ENCODE results near the gene RPS27L. TPM values are rescaled to one million over a fixed set of nuclear protein-coding genes. Genes with fewer than 3 reads are reported as not detected.

The RPS27L gene
- total and polyA plus RNA-seq, 5 donors from 2014 or later, result 94.0 to 422 (median 287) TPM

DNA sequence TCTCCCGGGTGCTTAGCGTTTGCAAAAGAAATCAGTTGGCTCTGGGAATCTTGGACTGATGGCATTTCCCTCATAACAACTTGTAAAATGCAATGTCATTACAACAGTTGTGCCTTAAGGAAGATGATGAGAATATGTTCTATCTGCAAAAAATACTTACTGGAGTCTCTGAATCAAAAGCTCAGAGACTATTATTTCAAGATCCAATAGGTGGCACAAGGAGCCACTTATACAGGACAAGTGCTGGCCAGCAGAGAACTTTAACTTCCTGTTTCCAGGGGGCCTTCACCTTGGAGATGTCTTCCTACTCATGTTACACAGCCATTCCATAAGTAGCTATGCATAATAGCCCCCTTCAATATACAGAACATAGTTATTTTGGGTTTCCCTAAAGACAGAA is 8.9 kb upstream of the RPS27L start:
- H3K4me1 Mint-ChIP-seq, result peaks cover 0 to 8% (median 3%) of the 10 kb centered on the region in 4 donors
- no peaks in the 10 kb centered on the region for H3K4me1 ChIP-seq (ENCODE audit: control insufficient read depth, insufficient read depth, low read length, poor library complexity, severe bottlenecking)
- H3K27me3 ChIP-seq (ENCODE audit: control insufficient read depth, insufficient read depth, low read length), result no peaks in the 10 kb centered on the region
- no peak overlapping the region for H3K4me3 Mint-ChIP-seq
- H3K9me3 Mint-ChIP-seq, result no peaks in the 10 kb centered on the region
- H3K9me3 ChIP-seq (ENCODE audit: control insufficient read depth in 2 of 2, low read length in 2 of 2), result no peaks in the 10 kb centered on the region
- H3K36me3 Mint-ChIP-seq, result no peaks in the 10 kb centered on the region
- H3K36me3 ChIP-seq (ENCODE audit: control insufficient read depth, insufficient read depth, low read length), result no peaks in the 10 kb centered on the region
- no peak overlapping the region for H3K4me3 ChIP-seq (ENCODE audit: low read depth, low read length)
- DNase-seq (peak in 1 of 3 donors; percentile 51), ATAC-seq (ENCODE audit: low read depth in 2 of 2) (peak in 1 of 2 donors; percentile 50)
- H3K27ac ChIP-seq (ENCODE audit: insufficient read depth, low read length, poor library complexity, severe bottlenecking), result no peak overlapping the region
- H3K27ac Mint-ChIP-seq, result peak overlapping the region in 1 of 3 donors; percentile 33
- H3K27me3 Mint-ChIP-seq, result no peaks in the 10 kb centered on the region

DNA sequence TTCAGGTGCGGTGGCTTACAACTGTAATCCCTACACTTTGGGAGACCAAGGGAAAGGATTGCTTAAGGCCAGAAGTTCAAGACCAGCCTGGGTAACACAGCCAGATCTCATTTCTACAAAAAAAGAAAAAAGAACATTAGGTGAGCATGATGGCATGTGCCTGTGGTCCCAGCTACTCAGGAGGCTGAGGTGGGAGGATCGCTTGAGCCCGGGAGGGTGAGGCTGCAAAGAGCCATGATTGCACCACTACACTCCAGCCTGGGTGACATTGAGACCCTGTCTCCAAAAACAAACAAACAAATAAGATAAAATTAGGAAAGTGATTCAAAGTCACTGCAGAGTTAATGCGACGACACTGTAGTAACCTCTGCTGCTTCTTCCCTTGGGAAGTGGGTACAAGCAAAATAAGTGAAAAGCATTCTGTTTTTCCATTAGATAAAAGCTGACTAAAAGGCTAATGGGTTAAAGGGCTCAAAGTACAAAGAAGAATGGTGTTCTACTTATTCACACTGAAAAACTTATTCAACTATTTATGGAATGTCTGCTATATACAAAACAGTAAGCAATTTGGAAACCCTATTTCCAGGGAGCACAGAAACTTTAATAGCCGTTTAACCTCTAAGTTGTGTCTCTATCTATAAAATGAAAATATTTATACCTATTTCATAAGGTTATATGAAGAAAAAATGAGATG is 8.0 kb upstream of the RPS27L start:
- no peaks in the 10 kb centered on the region for H3K36me3 Mint-ChIP-seq

DNA sequence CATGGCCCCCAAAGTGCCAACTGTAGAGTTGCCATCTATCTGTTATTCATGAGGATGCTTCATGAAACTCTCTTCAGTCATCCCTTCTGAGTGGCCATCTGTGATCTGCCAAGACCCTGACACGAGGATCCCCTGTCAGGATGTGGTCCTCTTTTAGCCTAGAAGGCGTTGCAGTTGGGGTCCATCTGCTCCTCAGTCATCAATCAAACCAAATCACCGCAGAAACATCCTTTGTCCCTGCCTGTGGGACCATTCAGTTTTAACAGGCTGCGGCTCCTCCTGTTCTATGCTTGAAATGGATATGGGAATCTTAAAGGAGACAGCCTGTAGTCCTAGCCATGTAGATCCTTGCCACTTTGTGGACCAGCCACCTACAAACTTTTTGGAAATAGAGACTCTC is 5.9 kb upstream of the RPS27L start:
- Histone ChIP-seq H3K9me3 (ENCODE audit: control insufficient read depth in 2 of 2, low read length in 2 of 2) (no peaks in the 10 kb centered on the region), H3K36me3 (ENCODE audit: control insufficient read depth, insufficient read depth, low read length) (no peaks in the 10 kb centered on the region), H3K4me3 (ENCODE audit: low read depth, low read length) (no peak overlapping the region), H3K4me1 (ENCODE audit: control insufficient read depth, insufficient read depth, low read length, poor library complexity, severe bottlenecking) (peaks cover 2% of the 10 kb centered on the region), H3K27ac (ENCODE audit: insufficient read depth, low read length, poor library complexity, severe bottlenecking) (no peak overlapping the region), H3K27me3 (ENCODE audit: control insufficient read depth, insufficient read depth, low read length) (no peaks in the 10 kb centered on the region)
- Mint-ChIP-seq H3K36me3 (no peaks in the 10 kb centered on the region), H3K9me3 (peaks cover 0 to 2% (median 0%) of the 10 kb centered on the region in 7 donors), H3K27ac (no peak overlapping the region), H3K27me3 (no peaks in the 10 kb centered on the region), H3K4me1 (peaks cover 0 to 8% (median 4%) of the 10 kb centered on the region in 4 donors), H3K4me3 (no peak overlapping the region)
- ATAC-seq (ENCODE audit: low read depth in 2 of 2) (no peak), DNase-seq (no peak)

More for the DNA sequence above, 8.0 kb upstream of the RPS27L start:
- Mint-ChIP-seq H3K4me1 (peaks cover 0 to 8% (median 3%) of the 10 kb centered on the region in 4 donors), H3K27ac (no peak overlapping the region), H3K9me3 (no peaks in the 10 kb centered on the region), H3K27me3 (no peaks in the 10 kb centered on the region), H3K4me3 (no peak overlapping the region)
- DNase-seq (no peak), ATAC-seq (ENCODE audit: low read depth in 2 of 2) (no peak)
- H3K4me1 ChIP-seq (ENCODE audit: control insufficient read depth, insufficient read depth, low read length, poor library complexity, severe bottlenecking), result no peaks in the 10 kb centered on the region
- H3K9me3 ChIP-seq (ENCODE audit: control insufficient read depth in 2 of 2, low read length in 2 of 2), result no peaks in the 10 kb centered on the region
- H3K36me3 ChIP-seq (ENCODE audit: control insufficient read depth, insufficient read depth, low read length), result no peaks in the 10 kb centered on the region
- no peak overlapping the region for H3K27ac ChIP-seq (ENCODE audit: insufficient read depth, low read length, poor library complexity, severe bottlenecking)
- H3K4me3 ChIP-seq (ENCODE audit: low read depth, low read length), result no peak overlapping the region
- H3K27me3 ChIP-seq (ENCODE audit: control insufficient read depth, insufficient read depth, low read length), result no peaks in the 10 kb centered on the region

DNA sequence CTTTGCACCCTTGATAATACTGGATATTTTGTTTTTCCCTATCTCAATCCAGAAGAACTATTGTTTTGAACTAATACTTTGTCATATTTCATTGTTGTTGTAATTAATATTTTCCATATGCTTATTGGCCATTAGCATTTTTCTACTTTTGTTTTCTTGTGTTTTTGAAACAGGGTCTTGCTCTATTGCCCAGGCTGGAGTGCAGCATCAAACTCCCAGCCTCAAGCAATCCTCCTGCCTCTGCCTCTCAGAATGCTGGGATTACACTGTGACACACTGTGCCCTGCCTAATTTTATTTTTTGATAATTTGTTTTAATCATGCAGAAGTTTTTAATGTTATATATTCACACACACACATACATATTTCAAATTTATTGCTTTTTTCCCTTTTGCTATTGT is 3.4 kb upstream of the RPS27L start:
- peaks cover 9 to 19% (median 12%) of the 10 kb centered on the region in 4 donors for H3K4me1 Mint-ChIP-seq
- no peak overlapping the region for H3K27ac Mint-ChIP-seq
- Histone ChIP-seq H3K27me3 (ENCODE audit: control insufficient read depth, insufficient read depth, low read length) (no peaks in the 10 kb centered on the region), H3K4me3 (ENCODE audit: low read depth, low read length) (no peak overlapping the region), H3K4me1 (ENCODE audit: control insufficient read depth, insufficient read depth, low read length, poor library complexity, severe bottlenecking) (peaks cover 13% of the 10 kb centered on the region), H3K36me3 (ENCODE audit: control insufficient read depth, insufficient read depth, low read length) (peaks cover under 1% of the 10 kb centered on the region), H3K27ac (ENCODE audit: insufficient read depth, low read length, poor library complexity, severe bottlenecking) (no peak overlapping the region), H3K9me3 (ENCODE audit: control insufficient read depth in 2 of 2, low read length in 2 of 2) (no peaks in the 10 kb centered on the region)
- ATAC-seq (ENCODE audit: low read depth in 2 of 2), result no peak
- H3K9me3 Mint-ChIP-seq, result peaks cover 0 to 2% (median 0%) of the 10 kb centered on the region in 7 donors
- H3K36me3 Mint-ChIP-seq, result no peaks in the 10 kb centered on the region
- H3K27me3 Mint-ChIP-seq, result no peaks in the 10 kb centered on the region
- no peak for DNase-seq
- peak overlapping the region in 2 of 4 donors; percentile 62 to 74 for H3K4me3 Mint-ChIP-seq

DNA sequence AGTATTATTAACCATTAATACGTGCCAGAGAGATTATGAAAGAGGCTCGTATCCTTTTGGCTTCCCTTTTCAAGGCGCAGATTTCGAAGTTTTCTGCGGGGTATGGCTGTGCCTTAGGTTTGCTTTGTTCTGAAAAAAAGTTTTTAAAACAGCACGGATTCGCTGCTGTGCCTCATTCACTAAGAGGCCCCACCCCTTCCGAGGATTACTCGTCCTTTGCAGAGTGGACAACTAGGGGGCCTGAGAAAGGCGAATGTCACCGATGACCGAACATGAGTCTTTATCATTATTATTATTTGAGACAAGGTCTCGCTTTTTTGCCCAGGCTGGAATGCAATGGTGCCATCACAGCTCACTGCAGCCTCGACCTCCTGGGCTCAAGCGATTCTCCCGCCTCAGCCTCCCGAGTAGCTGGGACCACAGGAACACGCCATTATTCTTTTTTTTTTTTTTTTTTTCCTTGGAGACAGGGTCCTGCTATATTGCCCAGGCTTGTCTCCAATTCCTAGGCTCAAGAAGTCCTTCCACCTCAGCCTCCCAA is 684 bp upstream of the RPS27L start:
- peaks cover 6% of the 10 kb centered on the region for H3K36me3 Mint-ChIP-seq
- no peaks in the 10 kb centered on the region for H3K9me3 ChIP-seq (ENCODE audit: control insufficient read depth in 2 of 2, low read length in 2 of 2)
- H3K36me3 ChIP-seq (ENCODE audit: control insufficient read depth, insufficient read depth, low read length), result peaks cover 10% of the 10 kb centered on the region
- H3K4me3 ChIP-seq (ENCODE audit: low read depth, low read length), result peak overlapping the region; percentile 93
- H3K4me3 Mint-ChIP-seq, result peak overlapping the region; percentile 89 to 100 (median 93)
- ATAC-seq (ENCODE audit: low read depth in 2 of 2), result peak; percentile 4 to 9
- H3K9me3 Mint-ChIP-seq, result peaks cover 0 to 2% (median 0%) of the 10 kb centered on the region in 7 donors
- no peaks in the 10 kb centered on the region for H3K27me3 Mint-ChIP-seq
- peaks cover 16 to 33% (median 24%) of the 10 kb centered on the region in 4 donors for H3K4me1 Mint-ChIP-seq
- DNase-seq, result peak in 2 of 3 donors; percentile 9 to 63
- H3K27ac ChIP-seq (ENCODE audit: insufficient read depth, low read length, poor library complexity, severe bottlenecking), result peak overlapping the region; percentile 77
- H3K4me1 ChIP-seq (ENCODE audit: control insufficient read depth, insufficient read depth, low read length, poor library complexity, severe bottlenecking), result peaks cover 17% of the 10 kb centered on the region
- H3K27me3 ChIP-seq (ENCODE audit: control insufficient read depth, insufficient read depth, low read length), result no peaks in the 10 kb centered on the region
- peak overlapping the region; percentile 87 to 100 (median 94) for H3K27ac Mint-ChIP-seq

DNA sequence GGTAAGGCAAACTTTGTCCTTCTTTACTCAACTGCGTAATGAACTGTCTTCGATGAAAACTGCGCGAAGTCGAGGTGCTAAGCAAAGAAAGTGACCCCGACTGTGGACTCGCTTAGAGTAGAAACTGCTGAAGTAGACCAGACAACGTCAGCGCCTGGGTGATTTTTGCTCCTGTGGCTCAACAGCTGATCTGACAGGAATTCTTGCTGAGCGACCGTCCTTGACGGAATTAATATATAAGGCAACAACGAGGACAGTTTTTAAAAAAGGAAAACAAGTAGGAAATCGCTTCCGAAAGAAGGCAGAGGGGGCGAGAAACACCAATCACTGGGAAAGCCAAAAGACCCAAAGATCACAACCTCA is 541 bp downstream of the RPS27L start:
- H3K4me3 Mint-ChIP-seq, result peak overlapping the region; percentile 98 to 100 (median 100)

DNA sequence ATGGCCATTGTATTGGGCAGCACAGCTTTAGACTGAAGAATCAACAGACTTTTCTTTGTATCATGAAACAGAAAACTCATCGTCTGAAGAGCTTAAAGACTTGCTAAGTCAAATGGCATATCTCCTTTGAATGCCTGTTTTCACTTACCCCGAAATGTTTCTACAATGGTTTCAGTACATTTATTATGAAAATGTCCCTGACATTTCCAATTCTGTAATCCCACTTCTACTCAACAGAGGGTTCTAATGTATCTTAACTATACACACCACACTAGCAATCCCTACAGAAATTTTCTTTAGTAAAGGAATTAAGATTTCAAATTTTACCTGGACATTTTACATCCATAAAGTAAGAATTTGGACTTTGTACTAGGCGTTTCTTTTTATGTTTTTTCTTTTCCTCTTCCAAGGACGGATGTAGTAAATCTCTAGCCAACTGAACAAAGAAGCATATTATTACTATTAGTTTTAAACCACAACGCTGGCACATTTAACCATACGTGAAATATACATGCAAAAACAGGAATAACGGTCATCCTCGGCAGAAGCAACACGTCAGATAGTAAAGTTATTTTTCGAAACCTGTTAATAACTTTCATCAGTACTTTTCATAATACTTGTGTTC is 1.1 kb downstream of the RPS27L start:
- Histone ChIP-seq H3K9me3 (ENCODE audit: control insufficient read depth in 2 of 2, low read length in 2 of 2) (no peaks in the 10 kb centered on the region), H3K27me3 (ENCODE audit: control insufficient read depth, insufficient read depth, low read length) (no peaks in the 10 kb centered on the region), H3K27ac (ENCODE audit: insufficient read depth, low read length, poor library complexity, severe bottlenecking) (peak overlapping the region; percentile 77), H3K36me3 (ENCODE audit: control insufficient read depth, insufficient read depth, low read length) (peaks cover 17% of the 10 kb centered on the region), H3K4me3 (ENCODE audit: low read depth, low read length) (peak overlapping the region; percentile 93), H3K4me1 (ENCODE audit: control insufficient read depth, insufficient read depth, low read length, poor library complexity, severe bottlenecking) (peaks cover 17% of the 10 kb centered on the region)
- peaks cover 19 to 41% (median 30%) of the 10 kb centered on the region in 4 donors for H3K4me1 Mint-ChIP-seq
- ATAC-seq (ENCODE audit: low read depth in 2 of 2), result no peak
- peak in 1 of 3 donors; percentile 28 for DNase-seq
- H3K27ac Mint-ChIP-seq, result peak overlapping the region; percentile 94 to 100 (median 99)
- H3K4me3 Mint-ChIP-seq, result peak overlapping the region; percentile 98 to 100 (median 100)
- H3K36me3 Mint-ChIP-seq, result peaks cover 12% of the 10 kb centered on the region
- H3K9me3 Mint-ChIP-seq, result peaks cover 0 to 2% (median 0%) of the 10 kb centered on the region in 7 donors
- H3K27me3 Mint-ChIP-seq, result no peaks in the 10 kb centered on the region

More for the DNA sequence above, 541 bp downstream of the RPS27L start:
- peaks cover 17% of the 10 kb centered on the region for H3K4me1 ChIP-seq (ENCODE audit: control insufficient read depth, insufficient read depth, low read length, poor library complexity, severe bottlenecking)
- H3K27ac Mint-ChIP-seq, result peak overlapping the region; percentile 94 to 100 (median 99)
- H3K27ac ChIP-seq (ENCODE audit: insufficient read depth, low read length, poor library complexity, severe bottlenecking), result peak overlapping the region; percentile 77
- H3K36me3 ChIP-seq (ENCODE audit: control insufficient read depth, insufficient read depth, low read length), result peaks cover 13% of the 10 kb centered on the region
- peaks cover 0 to 2% (median 0%) of the 10 kb centered on the region in 7 donors for H3K9me3 Mint-ChIP-seq
- no peaks in the 10 kb centered on the region for H3K27me3 ChIP-seq (ENCODE audit: control insufficient read depth, insufficient read depth, low read length)
- H3K9me3 ChIP-seq (ENCODE audit: control insufficient read depth in 2 of 2, low read length in 2 of 2), result no peaks in the 10 kb centered on the region
- H3K36me3 Mint-ChIP-seq, result peaks cover 9% of the 10 kb centered on the region
- peak overlapping the region; percentile 93 for H3K4me3 ChIP-seq (ENCODE audit: low read depth, low read length)
- H3K4me1 Mint-ChIP-seq, result peaks cover 19 to 38% (median 29%) of the 10 kb centered on the region in 4 donors
- DNase-seq, result peak in 1 of 3 donors; percentile 42
- ATAC-seq (ENCODE audit: low read depth in 2 of 2), result no peak
- no peaks in the 10 kb centered on the region for H3K27me3 Mint-ChIP-seq
